Measurements from ENCODE around the gene NEU2.
"Not testable (repeated sequence)": the region's sequence is repeated elsewhere in the genome, so short reads cannot be mapped to it uniquely, and the experiment has no call there.

NEU2 gene

DNA sequence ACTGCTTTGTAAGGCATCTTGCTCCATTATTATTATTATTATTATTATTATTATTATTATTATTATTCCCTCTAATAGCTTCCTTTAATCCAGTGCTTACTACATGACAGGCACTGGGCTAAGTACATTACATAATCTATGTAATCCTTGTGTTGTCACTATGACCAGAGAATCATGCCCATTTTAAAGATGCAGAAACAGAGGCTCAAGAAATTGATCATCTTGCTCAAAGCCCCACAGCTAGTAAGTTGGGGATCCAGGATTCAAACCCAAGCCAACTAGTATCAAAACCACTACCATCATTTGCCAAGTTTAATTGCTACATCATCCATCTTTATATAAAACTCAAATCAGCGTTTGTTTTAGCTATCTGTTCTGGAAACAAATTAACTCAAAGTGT is 18.8 kb upstream of the NEU2 start:
- Histone ChIP-seq H3K27me3 (ENCODE audit: control insufficient read depth, insufficient read depth, low read length) (no peaks in the 10 kb centered on the region), H3K4me1 (ENCODE audit: control insufficient read depth, insufficient read depth, low read length) (no peaks in the 10 kb centered on the region), H3K9ac (ENCODE audit: low read length) (no peak overlapping the region), H3K27ac (ENCODE audit: low read depth, low read length) (no peak overlapping the region), H3K36me3 (ENCODE audit: control insufficient read depth, insufficient read depth, low read length) (no peaks in the 10 kb centered on the region), H3K4me3 (ENCODE audit: low read length) (no peak overlapping the region)

DNA sequence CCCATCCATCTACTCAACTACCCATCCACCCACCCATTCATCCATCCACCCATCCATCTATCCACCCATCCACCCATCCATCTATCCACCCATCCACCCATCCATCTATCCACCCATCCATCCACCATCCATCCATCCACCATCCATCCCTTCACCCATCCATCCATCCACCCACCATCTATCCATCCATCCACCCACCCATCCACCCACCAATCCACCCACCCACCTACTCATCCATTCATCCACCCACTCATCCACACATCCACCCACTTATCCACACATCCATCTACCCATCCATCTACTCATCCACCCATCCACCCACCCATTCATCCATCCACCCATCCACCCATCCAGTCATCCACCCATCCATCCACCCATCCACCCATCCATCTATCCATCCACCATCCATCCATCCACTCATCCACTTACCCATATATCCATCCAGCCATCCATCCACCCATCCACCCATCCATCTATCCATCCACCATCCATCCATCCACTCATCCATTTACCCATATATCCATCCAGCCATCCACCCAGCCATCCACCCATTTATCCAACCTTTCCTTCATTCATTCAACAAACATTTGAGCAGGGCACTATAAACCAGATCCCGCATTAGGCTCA is 17.3 kb upstream of the NEU2 start:
- no peaks in the 10 kb centered on the region for H3K36me3 ChIP-seq (ENCODE audit: control insufficient read depth, insufficient read depth, low read length)
- H3K4me1 ChIP-seq (ENCODE audit: control insufficient read depth, insufficient read depth, low read length): no peaks in the 10 kb centered on the region
- no peak overlapping the region for H3K27ac ChIP-seq (ENCODE audit: low read depth, low read length)
- H3K4me3 ChIP-seq (ENCODE audit: low read length): no peak overlapping the region
- no peak overlapping the region for H3K9ac ChIP-seq (ENCODE audit: low read length)
- H3K27me3 ChIP-seq (ENCODE audit: control insufficient read depth, insufficient read depth, low read length): no peaks in the 10 kb centered on the region

DNA sequence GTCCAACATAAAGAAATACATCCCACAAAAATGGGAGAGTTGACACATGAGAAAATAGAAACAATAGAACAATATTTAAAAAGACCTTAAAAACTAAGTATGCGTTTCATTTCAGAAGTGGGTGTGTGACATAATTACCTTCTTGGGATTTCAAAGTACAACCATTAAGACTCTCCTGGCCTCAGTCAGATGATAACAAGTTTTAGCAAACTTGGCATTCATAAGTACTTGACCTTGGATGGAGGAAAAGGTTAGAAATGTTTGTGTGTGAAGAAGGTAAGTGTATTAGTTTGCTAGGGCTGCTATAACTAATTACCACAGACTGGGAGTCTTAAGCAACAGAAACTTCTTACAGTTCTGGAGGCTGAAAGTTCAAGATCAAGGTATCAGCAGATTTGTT is 14.5 kb upstream of the NEU2 start:
- no peaks in the 10 kb centered on the region for H3K4me1 ChIP-seq (ENCODE audit: control insufficient read depth, insufficient read depth, low read length)
- no peaks in the 10 kb centered on the region for H3K27me3 ChIP-seq (ENCODE audit: control insufficient read depth, insufficient read depth, low read length)
- H3K36me3 ChIP-seq (ENCODE audit: control insufficient read depth, insufficient read depth, low read length): no peaks in the 10 kb centered on the region
- H3K9ac ChIP-seq (ENCODE audit: low read length): no peak overlapping the region
- H3K27ac ChIP-seq (ENCODE audit: low read depth, low read length): no peak overlapping the region
- no peak overlapping the region for H3K4me3 ChIP-seq (ENCODE audit: low read length)

DNA sequence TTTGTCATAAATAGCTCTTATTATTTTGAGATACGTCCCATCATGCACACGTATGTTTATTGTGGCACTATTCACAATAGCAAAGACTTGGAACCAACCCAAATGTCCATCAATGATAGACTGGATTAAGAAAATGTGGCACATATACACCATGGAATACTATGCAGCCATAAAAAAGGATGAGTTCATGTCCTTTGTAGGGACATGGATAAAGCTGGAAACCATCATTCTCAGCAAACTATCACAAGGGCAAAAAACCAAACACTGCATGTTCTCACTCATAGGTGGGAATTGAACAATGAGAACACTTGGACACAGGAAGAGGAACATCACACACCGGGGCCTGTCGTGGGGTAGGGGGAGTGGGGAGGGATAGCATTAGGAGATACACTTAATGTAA is 12.9 kb upstream of the NEU2 start:
- not testable (repeated sequence) for H3K36me3 ChIP-seq (ENCODE audit: control insufficient read depth, insufficient read depth, low read length); H3K4me3 ChIP-seq (ENCODE audit: low read length); H3K27ac ChIP-seq (ENCODE audit: low read depth, low read length); H3K4me1 ChIP-seq (ENCODE audit: control insufficient read depth, insufficient read depth, low read length); H3K9ac ChIP-seq (ENCODE audit: low read length); H3K27me3 ChIP-seq (ENCODE audit: control insufficient read depth, insufficient read depth, low read length)

DNA sequence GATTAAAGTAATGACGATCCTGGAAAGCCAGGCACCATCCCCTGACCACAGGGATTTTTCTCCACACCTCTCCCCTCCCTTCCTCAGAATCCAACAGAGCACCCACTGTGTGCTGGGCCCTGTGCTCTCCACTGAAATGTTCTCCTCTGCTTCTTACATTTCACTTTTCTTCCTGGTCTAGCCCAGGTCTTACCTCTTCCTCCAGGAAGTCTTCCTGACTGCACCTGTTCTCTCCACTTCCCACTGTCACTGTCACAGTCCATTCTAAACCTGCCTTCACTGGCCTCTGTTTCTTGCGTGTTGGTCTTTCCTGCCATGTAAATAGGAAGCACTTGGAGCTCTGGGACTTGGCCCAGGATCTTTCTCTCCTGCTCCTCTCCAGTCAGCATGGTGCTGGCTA is 12.0 kb upstream of the NEU2 start:
- Histone ChIP-seq H3K4me3 (ENCODE audit: low read length) (no peak overlapping the region), H3K27me3 (ENCODE audit: control insufficient read depth, insufficient read depth, low read length) (no peaks in the 10 kb centered on the region), H3K27ac (ENCODE audit: low read depth, low read length) (no peak overlapping the region), H3K9ac (ENCODE audit: low read length) (no peak overlapping the region), H3K4me1 (ENCODE audit: control insufficient read depth, insufficient read depth, low read length) (no peaks in the 10 kb centered on the region), H3K36me3 (ENCODE audit: control insufficient read depth, insufficient read depth, low read length) (no peaks in the 10 kb centered on the region)

DNA sequence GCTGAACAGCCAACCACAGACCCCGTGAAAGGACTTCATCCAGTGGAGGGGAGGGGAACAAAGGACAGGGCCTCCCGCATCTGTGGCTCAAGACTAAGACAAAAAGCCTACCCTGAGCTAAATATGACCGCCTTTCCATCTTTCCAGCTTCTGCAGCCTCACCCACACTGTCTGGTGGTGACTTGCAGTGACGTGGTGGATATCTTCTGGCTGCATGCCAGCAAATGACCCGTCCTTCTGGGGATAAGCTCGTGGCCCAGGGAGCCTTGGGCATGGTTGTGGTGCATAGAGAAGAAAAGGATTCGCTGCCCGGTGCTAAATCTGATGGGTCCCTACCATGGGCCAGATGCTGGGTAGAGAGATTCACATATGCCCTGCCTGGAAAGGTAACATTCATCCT is 10.7 kb upstream of the NEU2 start:
- no peak overlapping the region for H3K27ac ChIP-seq (ENCODE audit: low read depth, low read length)

DNA sequence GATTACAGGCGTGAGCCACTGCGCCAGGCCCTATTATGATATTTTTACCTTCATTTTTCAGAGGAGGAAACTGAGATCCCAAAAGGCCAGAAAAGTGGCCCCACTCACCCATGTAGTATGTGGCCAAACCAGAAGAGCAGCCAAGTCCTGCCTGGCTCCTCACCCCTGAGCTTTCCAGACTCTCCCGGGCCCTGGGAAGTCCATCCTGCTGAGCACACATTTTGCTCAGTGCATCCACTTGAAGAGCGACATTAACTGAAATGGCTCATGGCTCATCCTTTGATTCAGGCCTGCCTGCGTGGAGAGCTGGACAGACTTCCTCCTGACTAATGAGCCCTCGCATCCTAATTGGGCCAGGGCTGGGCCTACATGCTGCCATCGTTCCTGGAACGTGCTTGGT is 9.9 kb upstream of the NEU2 start:
- Histone ChIP-seq H3K27me3 (ENCODE audit: control insufficient read depth, insufficient read depth, low read length) (no peaks in the 10 kb centered on the region), H3K27ac (ENCODE audit: low read depth, low read length) (no peak overlapping the region), H3K36me3 (ENCODE audit: control insufficient read depth, insufficient read depth, low read length) (no peaks in the 10 kb centered on the region), H3K4me3 (ENCODE audit: low read length) (no peak overlapping the region), H3K4me1 (ENCODE audit: control insufficient read depth, insufficient read depth, low read length) (no peaks in the 10 kb centered on the region), H3K9ac (ENCODE audit: low read length) (no peak overlapping the region)

More for the DNA sequence above, 10.7 kb upstream of the NEU2 start:
- Histone ChIP-seq H3K4me1 (ENCODE audit: control insufficient read depth, insufficient read depth, low read length) (no peaks in the 10 kb centered on the region), H3K9ac (ENCODE audit: low read length) (no peak overlapping the region), H3K4me3 (ENCODE audit: low read length) (no peak overlapping the region), H3K36me3 (ENCODE audit: control insufficient read depth, insufficient read depth, low read length) (no peaks in the 10 kb centered on the region), H3K27me3 (ENCODE audit: control insufficient read depth, insufficient read depth, low read length) (no peaks in the 10 kb centered on the region)

DNA sequence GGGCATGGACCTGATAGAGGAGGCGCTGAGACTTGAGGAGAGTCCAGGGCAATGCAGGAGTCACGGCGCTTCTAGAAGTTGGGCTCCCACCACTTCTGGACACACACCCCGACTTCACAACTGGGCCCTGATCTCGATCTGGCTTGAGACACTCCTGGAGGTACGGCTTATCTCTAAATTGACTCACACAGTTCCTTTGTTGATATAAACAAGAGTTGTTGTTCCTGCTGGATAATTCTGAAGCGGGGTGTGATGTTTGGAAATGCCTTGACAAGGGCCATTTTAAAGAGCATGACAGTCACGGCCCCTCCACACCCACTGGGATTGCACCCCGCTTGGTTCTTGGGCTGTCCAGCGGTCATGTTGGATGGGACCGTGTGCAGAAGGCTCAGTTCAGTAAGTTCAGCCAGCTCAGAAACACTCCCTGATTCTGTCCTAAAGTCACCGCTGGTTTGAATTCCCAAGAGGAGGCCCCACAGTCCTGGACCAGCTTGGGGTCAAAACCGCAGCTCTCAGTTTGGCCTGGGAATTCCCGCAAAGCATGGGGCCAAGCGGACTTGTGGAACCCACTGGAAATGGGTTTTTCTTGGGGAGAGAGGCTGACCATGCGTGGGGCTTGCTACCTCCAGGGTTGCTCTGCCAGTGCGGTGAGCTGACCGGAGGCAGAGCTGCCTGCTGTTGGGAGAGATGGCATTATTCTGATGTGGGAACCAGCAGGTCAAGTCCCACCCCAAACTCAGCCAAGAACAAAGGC is 9.3 kb upstream of the NEU2 start:
- Histone ChIP-seq H3K4me3 (ENCODE audit: low read length) (no peak overlapping the region), H3K4me1 (ENCODE audit: control insufficient read depth, insufficient read depth, low read length) (no peaks in the 10 kb centered on the region), H3K27ac (ENCODE audit: low read depth, low read length) (no peak overlapping the region), H3K9ac (ENCODE audit: low read length) (no peak overlapping the region), H3K36me3 (ENCODE audit: control insufficient read depth, insufficient read depth, low read length) (no peaks in the 10 kb centered on the region), H3K27me3 (ENCODE audit: control insufficient read depth, insufficient read depth, low read length) (no peaks in the 10 kb centered on the region)

DNA sequence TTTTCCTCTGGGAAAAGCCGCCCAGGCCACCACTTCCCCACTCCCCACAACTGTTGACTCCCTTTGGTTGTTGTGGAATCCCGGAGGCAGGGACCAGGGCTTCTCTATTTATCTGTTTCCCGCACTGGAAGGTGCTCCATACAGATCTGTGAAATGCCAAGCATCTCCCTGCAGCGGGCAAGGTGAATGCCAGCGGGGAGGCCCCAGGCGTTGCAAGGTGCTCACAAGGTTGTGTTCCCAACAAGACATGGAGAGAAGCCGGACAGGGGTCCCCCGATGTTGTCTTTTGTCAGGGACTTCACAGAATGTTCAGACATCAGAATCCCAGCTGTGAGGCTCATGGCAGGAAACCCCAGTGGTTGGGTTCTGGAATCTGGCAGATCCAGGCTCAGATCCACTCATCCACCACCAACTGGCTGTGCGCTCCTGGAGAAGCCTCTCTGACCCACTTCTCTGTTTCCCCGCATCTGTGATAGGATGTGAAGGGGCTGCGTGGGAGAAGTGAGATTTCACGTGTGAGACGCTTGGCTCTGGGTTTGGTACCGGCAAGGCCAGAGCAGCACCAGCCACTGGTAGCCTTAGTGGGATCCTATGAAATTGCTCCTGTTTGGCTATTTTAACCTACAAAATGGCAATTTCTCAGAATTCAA is 8.6 kb upstream of the NEU2 start:
- no peak overlapping the region for H3K4me3 ChIP-seq (ENCODE audit: low read length)
- H3K36me3 ChIP-seq (ENCODE audit: control insufficient read depth, insufficient read depth, low read length): no peaks in the 10 kb centered on the region
- no peak overlapping the region for H3K9ac ChIP-seq (ENCODE audit: low read length)
- no peak overlapping the region for H3K27ac ChIP-seq (ENCODE audit: low read depth, low read length)
- H3K4me1 ChIP-seq (ENCODE audit: control insufficient read depth, insufficient read depth, low read length): no peaks in the 10 kb centered on the region
- no peaks in the 10 kb centered on the region for H3K27me3 ChIP-seq (ENCODE audit: control insufficient read depth, insufficient read depth, low read length)

DNA sequence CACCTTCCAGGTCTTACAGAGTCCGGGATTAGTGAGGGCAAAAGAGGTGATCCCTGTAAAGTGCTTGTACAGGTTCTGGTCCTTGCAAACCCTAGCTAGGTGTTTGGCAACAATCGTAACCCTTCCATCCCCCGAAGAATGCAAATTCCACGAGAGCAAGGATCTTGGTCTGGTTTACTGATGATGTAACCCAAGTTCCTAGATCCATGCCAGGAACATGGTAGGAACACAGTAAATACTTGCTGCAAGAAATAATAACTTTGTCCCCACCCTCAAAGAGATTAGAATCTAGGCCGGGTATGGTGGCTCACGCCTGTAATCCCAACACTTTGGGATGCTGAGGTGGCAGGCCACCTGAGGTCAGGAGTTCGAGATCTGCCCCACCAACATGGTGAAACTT is 6.8 kb upstream of the NEU2 start:
- H3K9ac ChIP-seq (ENCODE audit: low read length): no peak overlapping the region
- no peaks in the 10 kb centered on the region for H3K4me1 ChIP-seq (ENCODE audit: control insufficient read depth, insufficient read depth, low read length)
- no peaks in the 10 kb centered on the region for H3K27me3 ChIP-seq (ENCODE audit: control insufficient read depth, insufficient read depth, low read length)
- no peak overlapping the region for H3K4me3 ChIP-seq (ENCODE audit: low read length)
- no peaks in the 10 kb centered on the region for H3K36me3 ChIP-seq (ENCODE audit: control insufficient read depth, insufficient read depth, low read length)
- H3K27ac ChIP-seq (ENCODE audit: low read depth, low read length): no peak overlapping the region

DNA sequence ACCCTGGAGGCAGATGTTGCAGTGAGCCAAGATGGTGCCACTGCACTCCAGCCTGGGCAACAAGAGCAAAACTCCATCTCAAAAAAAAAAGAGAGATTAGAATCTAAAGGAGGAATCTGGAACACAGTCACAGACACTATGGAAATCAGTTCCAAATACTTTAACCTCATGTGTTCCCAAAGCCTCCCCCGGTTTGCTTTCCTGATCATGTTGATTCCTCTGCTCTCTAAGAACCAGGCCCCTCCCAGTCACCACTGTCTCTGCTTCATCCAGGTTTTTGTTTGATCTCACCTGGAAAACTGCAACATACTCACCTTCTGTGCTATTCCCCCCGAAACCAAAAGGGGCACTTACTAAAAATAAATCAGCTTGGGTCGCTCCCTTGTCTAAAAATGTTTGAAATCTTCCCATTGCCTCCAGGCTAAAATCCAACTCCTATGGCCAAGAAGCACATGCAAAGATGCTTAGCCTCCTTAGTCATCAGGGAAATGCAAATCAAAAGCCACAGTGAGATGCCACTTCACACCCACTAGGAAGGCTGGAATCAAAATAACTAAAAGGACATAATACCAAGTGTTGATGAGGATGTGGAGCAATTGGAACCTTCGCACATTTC is 6.2 kb upstream of the NEU2 start:
- H3K4me1 ChIP-seq (ENCODE audit: control insufficient read depth, insufficient read depth, low read length): no peaks in the 10 kb centered on the region
- H3K9ac ChIP-seq (ENCODE audit: low read length): no peak overlapping the region
- H3K27me3 ChIP-seq (ENCODE audit: control insufficient read depth, insufficient read depth, low read length): no peaks in the 10 kb centered on the region
- H3K4me3 ChIP-seq (ENCODE audit: low read length): no peak overlapping the region
- no peaks in the 10 kb centered on the region for H3K36me3 ChIP-seq (ENCODE audit: control insufficient read depth, insufficient read depth, low read length)
- no peak overlapping the region for H3K27ac ChIP-seq (ENCODE audit: low read depth, low read length)

DNA sequence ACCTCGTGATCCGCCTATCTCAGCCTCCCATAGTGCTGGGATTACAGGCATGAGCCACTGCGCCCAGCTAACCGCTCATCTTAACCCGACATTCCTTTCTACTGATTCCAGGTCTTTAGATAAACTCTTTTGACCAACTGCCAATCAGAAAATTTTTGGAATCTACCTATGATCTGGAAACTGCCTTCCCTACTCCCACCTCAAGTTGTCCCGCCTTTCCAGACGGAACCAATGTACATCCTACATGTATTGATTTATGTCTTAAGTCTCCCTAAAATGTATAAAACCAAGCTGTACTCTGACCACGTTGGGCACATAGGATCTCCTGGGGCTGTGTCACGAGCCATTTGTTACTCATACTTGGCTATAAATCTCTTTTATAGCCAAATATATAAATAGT is 3.2 kb upstream of the NEU2 start:
- Histone ChIP-seq H3K27me3 (ENCODE audit: control insufficient read depth, insufficient read depth, low read length) (no peaks in the 10 kb centered on the region), H3K4me1 (ENCODE audit: control insufficient read depth, insufficient read depth, low read length) (no peaks in the 10 kb centered on the region), H3K4me3 (ENCODE audit: low read length) (no peak overlapping the region), H3K27ac (ENCODE audit: low read depth, low read length) (no peak overlapping the region), H3K36me3 (ENCODE audit: control insufficient read depth, insufficient read depth, low read length) (no peaks in the 10 kb centered on the region), H3K9ac (ENCODE audit: low read length) (no peak overlapping the region)
